ENCODE results near the gene EPRS1.
"Not testable (repeated sequence)": the region's sequence is repeated elsewhere in the genome, so short reads cannot be mapped to it uniquely, and the experiment has no call there.

The EPRS1 gene

DNA sequence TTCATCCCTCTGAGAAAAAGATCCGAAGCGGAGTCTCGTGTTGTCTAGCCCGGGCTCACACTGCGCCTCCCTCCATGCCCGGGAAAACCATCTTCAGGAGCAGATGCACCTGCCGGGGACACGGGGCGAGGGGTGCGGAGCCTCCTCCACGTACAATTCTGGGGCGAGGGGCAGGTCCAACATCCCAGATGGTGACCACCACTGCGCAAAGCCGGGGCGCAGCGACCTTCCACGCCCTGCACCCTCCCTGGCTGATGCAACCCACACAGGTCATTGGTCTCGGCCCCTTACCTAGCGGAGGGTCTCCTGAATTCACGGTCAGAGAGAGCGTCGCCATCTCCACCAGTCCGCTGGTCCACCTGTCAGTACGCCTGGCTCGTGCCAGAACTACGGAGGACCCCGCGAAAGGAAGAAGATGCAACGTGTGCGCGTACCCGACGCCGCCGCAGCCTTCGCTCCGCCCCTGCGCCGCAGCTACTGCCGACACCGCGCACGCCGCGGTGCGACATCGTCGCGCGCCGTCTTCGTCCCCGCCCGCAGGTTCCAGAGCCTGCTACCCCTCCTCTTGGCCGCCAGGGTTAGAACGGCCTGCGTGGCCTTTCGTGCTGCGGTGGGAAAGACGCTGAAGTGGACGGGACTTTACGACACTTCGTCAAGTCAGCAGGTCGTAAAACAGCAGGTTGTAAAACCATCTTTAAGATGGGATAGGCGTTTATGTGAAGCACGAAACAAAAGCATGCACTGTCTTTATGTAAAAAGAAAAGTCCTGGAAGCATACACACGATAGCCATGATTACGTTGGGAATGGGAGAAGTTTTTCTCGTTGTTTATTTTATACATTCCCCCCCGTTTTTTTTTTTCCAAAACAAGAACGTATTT, at the start of gene EPRS1:
TSS of gene EPRS1 (minus strand) at position 454 of the 879 bp plus-strand sequence. CDS start at position 337, 117 bp downstream.
- DNase-seq = peak; percentile 91
- no peaks in the 10 kb centered on the region for H3K9me3 Mint-ChIP-seq
- peaks cover 49% of the 10 kb centered on the region for H3K4me1 Mint-ChIP-seq
- H3K27ac Mint-ChIP-seq = peak within 1 kb of the TSS; percentile 97
- ATAC-seq = peak; percentile 98
- H3K4me3 Mint-ChIP-seq = peak within 1 kb of the TSS; percentile 96
- H3K27me3 Mint-ChIP-seq = peaks cover 2% of the 10 kb centered on the region
- peaks cover 26% of the 10 kb centered on the region for H3K36me3 Mint-ChIP-seq (ENCODE audit: low read depth)

GRCh38 chr1:220094016-220094911, 48.0 kb upstream of the EPRS1 start, which contains the start of gene IARS2:
Gene IARS2, plus strand, starts transcription at chr1:220094132. Its CDS starts 85 bp downstream, at chr1:220094217.
- peak within 1 kb of the TSS; percentile 81 for H3K4me3 Mint-ChIP-seq
- H3K9me3 Mint-ChIP-seq = no peaks in the 10 kb centered on the region
- H3K4me1 Mint-ChIP-seq = peaks cover 34% of the 10 kb centered on the region
- peak; percentile 82 for ATAC-seq
- H3K27me3 Mint-ChIP-seq = peaks cover 4% of the 10 kb centered on the region
- peaks cover 21% of the 10 kb centered on the region for H3K36me3 Mint-ChIP-seq (ENCODE audit: low read depth)
- DNase-seq = peak; percentile 96
- no peak within 1 kb of the TSS for H3K27ac Mint-ChIP-seq

- H3K4me3 Mint-ChIP-seq = no peak overlapping the region
These were observed 47.2 kb upstream of the EPRS1 start for GRCh38 chr1:220093361-220094015.

GRCh38 chr1:220092694-220093093, 46.4 kb upstream of the EPRS1 start:
- H3K4me1 Mint-ChIP-seq = peaks cover 31% of the 10 kb centered on the region
- ATAC-seq = no peak
- no peaks in the 10 kb centered on the region for H3K9me3 Mint-ChIP-seq
- H3K27me3 Mint-ChIP-seq = peaks cover 4% of the 10 kb centered on the region
- no peak overlapping the region for H3K27ac Mint-ChIP-seq
- H3K36me3 Mint-ChIP-seq (ENCODE audit: low read depth) = peaks cover 16% of the 10 kb centered on the region
- H3K4me3 Mint-ChIP-seq = no peak overlapping the region
- no peak for DNase-seq

More at GRCh38 chr1:220093361-220094015, 47.2 kb upstream of the EPRS1 start:
- Mint-ChIP-seq H3K36me3 (ENCODE audit: low read depth) (peaks cover 20% of the 10 kb centered on the region), H3K4me1 (peaks cover 34% of the 10 kb centered on the region), H3K27ac (no peak overlapping the region), H3K9me3 (no peaks in the 10 kb centered on the region), H3K27me3 (peaks cover 4% of the 10 kb centered on the region)
- DNase-seq = no peak
- ATAC-seq = no peak

DNA sequence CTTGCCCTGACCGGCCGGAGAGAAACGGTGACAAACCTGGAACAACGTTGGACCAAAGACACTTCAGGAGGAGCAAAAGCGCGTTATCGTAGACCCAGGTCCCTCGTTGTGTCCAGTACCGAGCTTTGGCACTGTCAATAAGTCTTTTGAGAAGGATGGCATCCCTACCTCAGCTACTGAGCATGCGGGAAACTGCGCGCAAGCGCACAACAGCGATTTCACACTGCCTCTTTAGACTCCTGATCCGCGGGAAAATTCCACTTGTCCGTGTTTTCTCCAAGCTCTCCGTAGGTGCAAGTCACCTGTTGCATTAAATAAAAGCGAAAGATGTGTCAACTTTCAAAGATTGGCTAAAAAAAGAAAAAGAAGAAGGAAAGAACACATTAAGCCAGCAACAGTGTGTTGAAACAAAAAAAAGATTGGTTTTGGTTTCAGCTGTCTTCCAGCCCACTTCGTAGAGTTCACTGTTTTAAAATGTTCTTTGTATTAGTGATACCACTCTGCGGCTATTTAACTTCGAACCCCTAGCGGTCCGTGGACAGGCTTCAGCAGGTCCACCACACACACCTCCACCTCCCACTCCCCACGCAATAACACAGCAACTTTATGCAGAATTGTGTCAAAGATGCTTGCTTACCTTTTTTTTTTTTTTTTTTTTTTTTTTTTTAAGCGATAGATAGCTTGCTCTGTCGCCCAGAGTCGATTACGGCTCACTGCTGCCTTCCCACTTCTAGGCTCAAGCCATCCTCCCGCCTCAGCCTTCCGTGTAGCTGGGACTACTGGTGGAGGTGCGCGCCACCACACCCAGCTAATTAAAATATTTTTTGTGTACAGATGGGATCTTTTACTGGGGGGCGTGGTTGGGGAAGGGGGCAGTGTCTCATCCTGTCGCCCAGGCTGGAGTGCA, 43.6 kb upstream of the EPRS1 start, which contains the start of gene BPNT1:
TSS of gene BPNT1 (minus strand) at position 139 of the 907 bp plus-strand sequence. CDS start 9,942 bp downstream, outside the sequence.
- peak within 1 kb of the TSS; percentile 90 for H3K27ac Mint-ChIP-seq
- H3K4me3 Mint-ChIP-seq = peak within 1 kb of the TSS; percentile 98
- no peaks in the 10 kb centered on the region for H3K9me3 Mint-ChIP-seq
- H3K36me3 Mint-ChIP-seq (ENCODE audit: low read depth) = peaks cover 4% of the 10 kb centered on the region
- ATAC-seq (peak; percentile 82), DNase-seq (peak; percentile 98)
- peaks cover 4% of the 10 kb centered on the region for H3K27me3 Mint-ChIP-seq
- H3K4me1 Mint-ChIP-seq = peaks cover 18% of the 10 kb centered on the region

DNA sequence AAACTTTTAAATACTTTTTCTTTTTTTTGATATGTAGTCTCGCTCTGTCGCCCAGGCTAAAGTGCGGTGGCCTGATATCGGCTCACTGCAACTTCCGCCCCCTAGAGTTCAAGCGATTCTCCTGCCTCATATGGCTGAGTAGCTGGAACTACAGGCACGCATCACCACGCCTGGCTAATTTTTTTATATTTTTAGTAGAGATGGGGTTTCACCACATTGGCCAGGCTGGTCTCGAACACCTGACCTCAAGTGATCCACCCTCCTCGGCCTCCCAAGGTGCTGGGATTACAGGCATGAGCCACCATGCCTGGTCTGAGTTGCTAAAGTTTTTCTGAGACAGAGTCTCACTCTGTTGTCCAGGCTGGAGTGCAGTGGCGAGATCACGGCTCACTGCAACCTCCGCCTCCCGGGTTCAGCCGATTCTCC, 40.0 kb upstream of the EPRS1 start:
- H3K27ac Mint-ChIP-seq, H3K4me3 Mint-ChIP-seq, H3K27me3 Mint-ChIP-seq, DNase-seq, ATAC-seq, H3K9me3 Mint-ChIP-seq: not testable (repeated sequence)
- peaks cover 10% of the 10 kb centered on the region for H3K4me1 Mint-ChIP-seq
- H3K36me3 Mint-ChIP-seq (ENCODE audit: low read depth) = peaks cover 17% of the 10 kb centered on the region

- peaks cover 8% of the 10 kb centered on the region for H3K4me1 Mint-ChIP-seq
- no peak for ATAC-seq
- no peak overlapping the region for H3K4me3 Mint-ChIP-seq
- H3K9me3 Mint-ChIP-seq = no peaks in the 10 kb centered on the region
- no peak for DNase-seq
- H3K27me3 Mint-ChIP-seq = peaks cover under 1% of the 10 kb centered on the region
- peaks cover 17% of the 10 kb centered on the region for H3K36me3 Mint-ChIP-seq (ENCODE audit: low read depth)
- H3K27ac Mint-ChIP-seq = no peak overlapping the region
These were observed 38.2 kb upstream of the EPRS1 start for GRCh38 chr1:220084460-220084859.

- Mint-ChIP-seq H3K9me3 (no peaks in the 10 kb centered on the region), H3K27ac (no peak overlapping the region), H3K4me1 (peaks cover 3% of the 10 kb centered on the region), H3K36me3 (ENCODE audit: low read depth) (peaks cover 24% of the 10 kb centered on the region), H3K4me3 (no peak overlapping the region), H3K27me3 (no peaks in the 10 kb centered on the region)
- ATAC-seq = no peak
- DNase-seq = no peak
These were observed 31.6 kb upstream of the EPRS1 start for GRCh38 chr1:220077887-220078286.

- Mint-ChIP-seq H3K4me1 (peaks cover 3% of the 10 kb centered on the region), H3K36me3 (ENCODE audit: low read depth) (peaks cover 24% of the 10 kb centered on the region), H3K27ac (no peak overlapping the region), H3K9me3 (no peaks in the 10 kb centered on the region), H3K27me3 (no peaks in the 10 kb centered on the region), H3K4me3 (no peak overlapping the region)
- DNase-seq = no peak
- no peak for ATAC-seq
These were observed 30.8 kb upstream of the EPRS1 start for GRCh38 chr1:220076861-220077762.

- Mint-ChIP-seq H3K36me3 (ENCODE audit: low read depth) (peaks cover 21% of the 10 kb centered on the region), H3K4me1 (no peaks in the 10 kb centered on the region)
- no peak for ATAC-seq
These were observed 21.2 kb upstream of the EPRS1 start for GRCh38 chr1:220067269-220068204.

GRCh38 chr1:220062629-220063028, 16.3 kb upstream of the EPRS1 start:
- ATAC-seq (no peak), DNase-seq (no peak)
- peaks cover 22% of the 10 kb centered on the region for H3K36me3 Mint-ChIP-seq (ENCODE audit: low read depth)
- no peak overlapping the region for H3K4me3 Mint-ChIP-seq
- no peaks in the 10 kb centered on the region for H3K9me3 Mint-ChIP-seq
- no peak overlapping the region for H3K27ac Mint-ChIP-seq
- no peaks in the 10 kb centered on the region for H3K27me3 Mint-ChIP-seq
- H3K4me1 Mint-ChIP-seq = no peaks in the 10 kb centered on the region

More at GRCh38 chr1:220067269-220068204, 21.2 kb upstream of the EPRS1 start:
- H3K27ac Mint-ChIP-seq = no peak overlapping the region
- DNase-seq = no peak
- no peaks in the 10 kb centered on the region for H3K27me3 Mint-ChIP-seq
- H3K9me3 Mint-ChIP-seq = no peaks in the 10 kb centered on the region
- H3K4me3 Mint-ChIP-seq = no peak overlapping the region

DNA sequence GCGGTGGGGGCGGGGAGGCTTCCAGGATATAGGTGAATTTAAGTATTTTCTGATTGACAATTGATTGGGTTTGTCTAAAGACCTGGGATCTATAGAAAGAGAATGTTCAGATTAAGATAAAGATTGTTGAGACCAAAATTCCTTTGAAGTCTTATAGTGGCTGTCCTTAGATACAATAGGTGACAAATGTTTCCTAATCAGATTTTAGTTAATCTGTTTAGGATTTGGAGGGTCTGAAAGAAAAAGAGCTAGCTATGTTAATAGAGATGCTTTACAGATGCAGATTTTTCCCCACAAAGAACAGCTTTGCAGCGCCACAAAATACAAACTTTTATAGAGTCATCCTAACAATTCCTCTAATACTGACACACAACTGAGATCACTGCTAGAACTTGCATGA, 14.6 kb upstream of the EPRS1 start:
- Mint-ChIP-seq H3K36me3 (ENCODE audit: low read depth) (peaks cover 22% of the 10 kb centered on the region), H3K9me3 (no peaks in the 10 kb centered on the region), H3K27ac (no peak overlapping the region), H3K4me3 (no peak overlapping the region), H3K27me3 (no peaks in the 10 kb centered on the region), H3K4me1 (peaks cover 5% of the 10 kb centered on the region)
- DNase-seq (no peak), ATAC-seq (no peak)
